GM20000 (cell line): ENCODE results near the gene AIFM1.

Source experiments
- DNase-seq: peaks from one replicate; pipeline ENCODE4 v3.0.0; 2012; ENCODE audit warnings: low spot score
- CTCF ChIP-seq: IDR thresholded peaks from 2 replicates; pipeline ENCODE4 v1.5.1; 2012; ENCODE audit warnings: mild to moderate bottlenecking, control low read depth; ENCODE audit errors: extremely low read depth, missing control alignments

The AIFM1 gene

GRCh38 chrX:130136496-130136895 lies 29.1 kb downstream of the AIFM1 start:
- no peak for DNase-seq
- TF ChIP-seq CTCF, result no peak

DNA sequence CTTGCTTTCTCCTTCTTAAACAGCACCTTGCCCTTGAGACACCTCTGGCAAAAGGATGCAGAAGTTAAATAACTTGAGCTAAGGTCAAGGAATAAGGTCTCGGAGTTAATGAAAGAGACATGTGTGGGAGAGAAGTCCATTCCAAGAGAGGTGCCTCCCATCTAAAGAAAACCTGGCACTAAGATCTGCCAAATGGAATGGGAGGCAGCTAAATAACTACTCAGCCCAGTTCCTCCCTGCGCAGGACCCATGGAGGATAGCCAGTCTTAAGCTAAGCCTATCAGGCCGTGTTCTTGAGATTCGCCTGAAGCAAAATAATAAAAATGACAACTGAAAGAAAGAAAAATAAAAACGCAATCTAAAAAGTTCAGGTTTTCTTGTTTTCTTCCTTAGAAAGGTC lies 34.7 kb downstream of the AIFM1 start:
- no peak for TF ChIP-seq CTCF
- DNase-seq, result no peak

DNA sequence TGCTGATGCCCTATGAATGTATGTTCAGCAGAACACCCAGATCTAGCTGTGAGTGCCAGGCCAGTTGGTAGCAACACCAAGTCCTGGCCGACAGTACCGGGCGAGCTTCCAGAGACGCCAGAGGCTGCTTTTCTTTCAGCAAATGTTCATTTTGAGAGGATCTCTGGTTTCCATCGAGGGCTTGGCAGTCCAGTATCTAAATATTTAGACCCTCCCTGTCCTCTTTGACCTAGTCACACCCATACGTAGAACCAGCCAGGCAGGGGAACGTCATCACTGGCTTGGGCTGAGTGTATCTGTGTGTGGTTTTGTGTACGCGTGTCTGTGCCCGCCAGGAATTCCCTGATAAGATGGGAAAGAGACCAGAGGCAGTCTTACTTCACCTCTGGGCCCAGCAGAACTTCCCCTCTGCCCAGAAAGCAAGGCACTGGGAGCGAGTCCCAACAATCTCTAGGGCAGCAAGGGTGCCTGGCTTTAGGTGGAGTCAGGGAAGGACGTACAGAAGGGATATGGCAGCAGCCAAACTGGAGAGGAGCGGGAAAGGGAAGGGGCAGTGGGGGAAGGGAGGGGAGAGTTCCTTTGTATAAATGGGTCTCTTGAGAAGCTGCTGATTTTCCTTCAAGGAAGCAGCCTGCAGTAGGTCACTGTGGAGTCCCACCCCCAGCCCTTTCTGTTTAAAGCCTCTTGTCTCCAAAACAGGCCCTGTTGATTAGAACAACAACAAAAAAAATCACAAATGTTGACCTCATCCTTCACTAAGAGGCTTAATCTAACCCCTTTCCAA lies 40.4 kb downstream of the AIFM1 start:
- DNase-seq, result no peak
- no peak for TF ChIP-seq CTCF

GRCh38 chrX:130124577-130124976 lies 41.1 kb downstream of the AIFM1 start:
- no peak for TF ChIP-seq CTCF
- DNase-seq, result no peak

- no peak for TF ChIP-seq CTCF
- DNase-seq, result no peak
Measured at GRCh38 chrX:130121505-130121800, 44.2 kb downstream of the AIFM1 start.

- DNase-seq, result peak; percentile 80
- peak; percentile 64 for TF ChIP-seq CTCF
Measured at GRCh38 chrX:130120746-130121504, 44.7 kb downstream of the AIFM1 start.

GRCh38 chrX:130120321-130120731 lies 45.3 kb downstream of the AIFM1 start:
- no peak for TF ChIP-seq CTCF
- peak; percentile 61 for DNase-seq
